HepG2 (cell line): ENCODE results near the gene SV2B. TPM values are rescaled to one million over a fixed set of nuclear protein-coding genes. Genes with fewer than 3 reads are reported as not detected.

Experiments
- ATAC-seq: fragments of 200-7000 bp; cut with Tn5 transposase; 3 replicates; pipeline ENCODE4 v1.9.1; 2020; ENCODE audit warnings: mild to moderate bottlenecking, moderate library complexity
- BruUV-seq: library from RNA; stranded (reverse); fragments of 400-500 nt; replicated peaks from 2 replicates; lab custom pipeline; 2021; lab: Mats Ljungman, UMichigan
- CTCF ChIA-PET: fragments of 300-600 bp; formaldehyde crosslinking; extraction: SDS; loops from one replicate; lab custom pipeline; 2021; ENCODE audit warnings: low total read pairs, inconsistent platforms, low intra/inter-chr PET ratio; lab: Yijun Ruan, JAX
- POLR2A ChIA-PET: fragments of 350-600 bp; sonication (Branson Sonifier 250); formaldehyde crosslinking; loops from one replicate; lab custom pipeline; 2020; ENCODE audit warnings: antibody characterized with exemption, inconsistent platforms; lab: Yijun Ruan, JAX
- DNase-seq: peaks from one replicate; pipeline ENCODE4 v3.0.0-alpha.2; 2015; ENCODE audit warnings: low spot score
- FAIRE-seq: peaks from 3 replicates; lab custom pipeline; 2011; peaks lifted over from hg19 to GRCh38; lab: Jason Lieb, UNC
- H2AFZ ChIP-seq: one replicate; pipeline ENCODE4 v1.6.1; 2011; ENCODE audit warnings: low read length, inconsistent platforms
- H3K27ac ChIP-seq: fragments of 300-600 bp; 3 replicates; pipeline ENCODE4 v1.8.0; 2011; ENCODE audit warnings: mixed run types, mild to moderate bottlenecking, mixed read lengths, low read length, inconsistent platforms; ENCODE audit not compliant: insufficient read depth; ENCODE audit errors: extremely low read length
- H3K27me3 ChIP-seq, 2 experiments: fragments of 200-600 bp in 1 of 2; 2 replicates in 1 of 2; 3 replicates in 1 of 2; pipeline versions ENCODE4 v1.6.0 to v1.8.0; 2011; ENCODE audit warnings: low read length in 2 of 2, mild to moderate bottlenecking in 2 of 2, moderate library complexity in 2 of 2, inconsistent platforms in 1 of 2; ENCODE audit not compliant: insufficient read depth in 2 of 2, control insufficient read depth in 1 of 2
- H3K36me3 ChIP-seq, 2 experiments: fragments of 200-600 bp in 1 of 2; replicated peaks in 1 of 2; 2 replicates in 1 of 2; 3 replicates in 1 of 2; pipeline versions ENCODE4 v1.5.1 to v1.8.0; 2011; ENCODE audit warnings: low read length in 2 of 2, inconsistent platforms in 1 of 2; ENCODE audit not compliant: insufficient read depth in 2 of 2, control insufficient read depth in 1 of 2
- H3K4me1 ChIP-seq: 2 replicates; pipeline ENCODE4 v1.5.1; 2012; ENCODE audit warnings: low read length, inconsistent platforms; ENCODE audit not compliant: insufficient read depth
- H3K4me2 ChIP-seq: 2 replicates; pipeline ENCODE4 v1.6.0; 2011; ENCODE audit warnings: low read depth, low read length, inconsistent platforms
- H3K4me3 ChIP-seq, 3 experiments: fragments of 200-600 bp in 1 of 3; sonication (generic), shearing (Covaris generic) in 1 of 3; replicated peaks in 1 of 3; 2 replicates each; pipeline ENCODE4 v1.5.1; 2011 to 2016; ENCODE audit warnings: low read length in 3 of 3, inconsistent platforms in 2 of 3, low read depth in 2 of 3, mild to moderate bottlenecking in 2 of 3, control low read depth in 1 of 3, mixed read lengths in 1 of 3; ENCODE audit not compliant: insufficient read depth in 1 of 3
- H3K79me2 ChIP-seq: one replicate; pipeline ENCODE4 v1.6.1; 2011; ENCODE audit warnings: low read length, inconsistent platforms; ENCODE audit not compliant: insufficient read depth
- H3K9ac ChIP-seq: 2 replicates; pipeline ENCODE4 v1.6.0; 2011; ENCODE audit warnings: mild to moderate bottlenecking, low read depth, low read length, inconsistent platforms; ENCODE audit not compliant: insufficient read depth
- H3K9me3 ChIP-seq: 2 replicates; pipeline ENCODE4 v1.5.1; 2012; ENCODE audit warnings: mild to moderate bottlenecking, low read length
- H4K20me1 ChIP-seq: 2 replicates; pipeline ENCODE4 v1.6.0; 2011; ENCODE audit warnings: inconsistent platforms, mild to moderate bottlenecking, low read length, moderate library complexity; ENCODE audit not compliant: insufficient read depth
- HHEX ChIP-seq: IDR thresholded peaks from 2 replicates; pipeline ENCODE4 v1.6.1; 2016; ENCODE audit warnings: control low read depth
- HOXA7 ChIP-seq: sonication (generic); formaldehyde crosslinking; IDR thresholded peaks from 2 replicates; pipeline ENCODE4 v1.8.1; 2022; ENCODE audit warnings: mild to moderate bottlenecking, missing genetic modification reagents, moderate library complexity
- NCOR1 ChIP-seq: fragments of 200-600 bp; sonication (generic); IDR thresholded peaks from 2 replicates; pipeline ENCODE4 v1.7.0; 2017; ENCODE audit warnings: antibody characterized with exemption, low read length, borderline replicate concordance
- ZFP90 ChIP-seq: sonication (generic); formaldehyde crosslinking; IDR thresholded peaks from 2 replicates; pipeline ENCODE4 v1.8.0; 2022; ENCODE audit warnings: missing genetic modification reagents, mild to moderate bottlenecking, inconsistent platforms, borderline replicate concordance
- ZNF354B ChIP-seq: sonication (generic); formaldehyde crosslinking; IDR thresholded peaks from 2 replicates; pipeline ENCODE4 v1.8.0; 2022; ENCODE audit warnings: mild to moderate bottlenecking, missing genetic modification reagents
- ZNF547 ChIP-seq: sonication (generic); formaldehyde crosslinking; IDR thresholded peaks from 2 replicates; pipeline ENCODE4 v1.5.1; 2020; ENCODE audit warnings: mild to moderate bottlenecking, missing genetic modification reagents
- ZNF776 ChIP-seq: sonication (generic); formaldehyde crosslinking; IDR thresholded peaks from 2 replicates; pipeline ENCODE4 v1.4.0; 2020; ENCODE audit warnings: mild to moderate bottlenecking, missing genetic modification reagents
- ZNF816 ChIP-seq: sonication (generic); formaldehyde crosslinking; IDR thresholded peaks from 2 replicates; pipeline ENCODE4 v1.8.0; 2022; ENCODE audit warnings: missing genetic modification reagents, mild to moderate bottlenecking, borderline replicate concordance
- ZNF839 ChIP-seq: sonication (generic); formaldehyde crosslinking; IDR thresholded peaks from 2 replicates; pipeline ENCODE4 v1.4.0; 2020; ENCODE audit warnings: missing genetic modification reagents, mild to moderate bottlenecking, borderline replicate concordance
- in situ Hi-C: cut with HindIII; loops from 2 replicates; pipeline ENCODE4 v1.10.0; 2017; ENCODE audit warnings: low pct_unique_long_range_greater_than_20kb; ENCODE audit not compliant: extremely low pct_ligation_motif_present
- intact Hi-C: fragments of 100-400 bp; cut with micrococcal nuclease; formaldehyde crosslinking; loops from one replicate; pipeline ENCODE4 v1.10.0; 2022; ENCODE audit not compliant: unreplicated experiment
- polyA plus RNA-seq, 8 experiments: library from polyadenylated mRNA; depleted of rRNA in 3 of 8; stranded (reverse) in 7 of 8; unstranded in 1 of 8; fragments of >200 nt; fragmentation: Illumina TruSeq in 4 of 8; extraction: Trizol in 4 of 8; gene quantifications; 2 replicates each; pipeline versions ENCODE4 v1.2.1 to v1.2.3, GENCODE V29; 2011 to 2016; ENCODE audit warnings: low read depth in 4 of 8, missing spikeins in 1 of 8, mixed read lengths in 1 of 8; ENCODE audit not compliant: insufficient read depth in 1 of 8
- total RNA-seq, 5 experiments: library from RNA; depleted of rRNA; stranded (reverse); fragments of >200 nt; fragmentation: Illumina TruSeq; extraction: Trizol; gene quantifications; 2 replicates each; pipeline ENCODE4 v1.2.3, GENCODE V29; 2016; ENCODE audit warnings: low read depth in 1 of 5
- TF ChIP-seq, protein P1 (sequence below): sonication (generic); formaldehyde crosslinking; IDR thresholded peaks from 2 replicates; pipeline ENCODE4 v1.4.0; 2020; ENCODE audit warnings: missing genetic modification reagents
- TF ChIP-seq, protein P2 (sequence below): sonication (generic); formaldehyde crosslinking; IDR thresholded peaks from 2 replicates; pipeline ENCODE4 v1.4.0; 2020; ENCODE audit warnings: low read depth, mild to moderate bottlenecking, missing genetic modification reagents
- TF ChIP-seq, protein P3 (sequence below): fragments of 450-650 bp; IDR thresholded peaks from 2 replicates; pipeline ENCODE4 v1.6.1; 2017; ENCODE audit warnings: mild to moderate bottlenecking
- TF ChIP-seq, protein P4 (sequence below): sonication (generic); formaldehyde crosslinking; IDR thresholded peaks from 2 replicates; pipeline ENCODE4 v1.8.1; 2022; ENCODE audit warnings: low read depth, mild to moderate bottlenecking, missing genetic modification reagents

Gene SV2B
- total and polyA plus RNA-seq, 2 of the 13 experiments (the other 11 are each of a cell fraction or from before 2014, with no cell fraction given) = not detected

DNA sequence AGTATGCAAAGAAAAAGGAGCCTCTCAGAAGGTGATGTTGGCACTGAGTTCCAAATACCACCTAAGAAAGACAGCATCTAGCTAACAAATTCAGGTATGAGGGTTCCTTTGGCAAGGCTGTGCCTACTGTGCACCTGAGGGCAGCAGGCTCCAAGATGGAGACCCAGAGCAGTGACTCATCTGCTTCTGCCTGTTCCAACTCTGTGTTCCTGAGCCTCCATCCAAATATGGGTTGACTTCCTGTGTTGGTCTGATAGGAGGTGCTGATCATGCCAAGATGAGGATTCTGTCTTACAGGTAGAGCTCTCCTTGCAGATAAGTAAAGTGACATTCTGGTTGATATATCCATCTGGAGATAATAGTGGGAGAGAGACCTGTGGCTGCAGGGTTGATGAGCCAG, 26.0 kb downstream of the SV2B start:
- H3K36me3 ChIP-seq = no peaks in the 10 kb centered on the region
- DNase-seq (no peak), ATAC-seq (no peak), FAIRE-seq (no peak)
- H3K4me1 ChIP-seq = no peaks in the 10 kb centered on the region
- no peak overlapping the region for H3K27ac ChIP-seq
- in situ Hi-C loops = no loop called here
- no peak overlapping the region for H3K4me2 ChIP-seq
- H3K27me3 ChIP-seq = peaks cover 0 to 15% of the 10 kb centered on the region in 2 experiments; a peak in 3 of 5 replicates
- intact Hi-C loops = no loop called here
- H3K9ac ChIP-seq = no peak overlapping the region
- H3K4me3 ChIP-seq = no peak overlapping the region
- H3K9me3 ChIP-seq = no peaks in the 10 kb centered on the region
- CTCF ChIA-PET = no interaction called here
- no peaks in the 10 kb centered on the region for H3K79me2 ChIP-seq
- TF ChIP-seq NCOR1 = no peak
- no peak for TF ChIP-seq ZNF816 (CRISPR knock-in tag)
- TF ChIP-seq ZNF839 (CRISPR knock-in tag) = no peak
- no peak for TF ChIP-seq HOXA7 (CRISPR knock-in tag)
- TF ChIP-seq, protein P1, sequence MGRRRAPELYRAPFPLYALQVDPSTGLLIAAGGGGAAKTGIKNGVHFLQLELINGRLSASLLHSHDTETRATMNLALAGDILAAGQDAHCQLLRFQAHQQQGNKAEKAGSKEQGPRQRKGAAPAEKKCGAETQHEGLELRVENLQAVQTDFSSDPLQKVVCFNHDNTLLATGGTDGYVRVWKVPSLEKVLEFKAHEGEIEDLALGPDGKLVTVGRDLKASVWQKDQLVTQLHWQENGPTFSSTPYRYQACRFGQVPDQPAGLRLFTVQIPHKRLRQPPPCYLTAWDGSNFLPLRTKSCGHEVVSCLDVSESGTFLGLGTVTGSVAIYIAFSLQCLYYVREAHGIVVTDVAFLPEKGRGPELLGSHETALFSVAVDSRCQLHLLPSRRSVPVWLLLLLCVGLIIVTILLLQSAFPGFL = no peak
- TF ChIP-seq, protein P2, sequence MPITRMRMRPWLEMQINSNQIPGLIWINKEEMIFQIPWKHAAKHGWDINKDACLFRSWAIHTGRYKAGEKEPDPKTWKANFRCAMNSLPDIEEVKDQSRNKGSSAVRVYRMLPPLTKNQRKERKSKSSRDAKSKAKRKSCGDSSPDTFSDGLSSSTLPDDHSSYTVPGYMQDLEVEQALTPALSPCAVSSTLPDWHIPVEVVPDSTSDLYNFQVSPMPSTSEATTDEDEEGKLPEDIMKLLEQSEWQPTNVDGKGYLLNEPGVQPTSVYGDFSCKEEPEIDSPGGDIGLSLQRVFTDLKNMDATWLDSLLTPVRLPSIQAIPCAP = no peak
- TF ChIP-seq, protein P3, sequence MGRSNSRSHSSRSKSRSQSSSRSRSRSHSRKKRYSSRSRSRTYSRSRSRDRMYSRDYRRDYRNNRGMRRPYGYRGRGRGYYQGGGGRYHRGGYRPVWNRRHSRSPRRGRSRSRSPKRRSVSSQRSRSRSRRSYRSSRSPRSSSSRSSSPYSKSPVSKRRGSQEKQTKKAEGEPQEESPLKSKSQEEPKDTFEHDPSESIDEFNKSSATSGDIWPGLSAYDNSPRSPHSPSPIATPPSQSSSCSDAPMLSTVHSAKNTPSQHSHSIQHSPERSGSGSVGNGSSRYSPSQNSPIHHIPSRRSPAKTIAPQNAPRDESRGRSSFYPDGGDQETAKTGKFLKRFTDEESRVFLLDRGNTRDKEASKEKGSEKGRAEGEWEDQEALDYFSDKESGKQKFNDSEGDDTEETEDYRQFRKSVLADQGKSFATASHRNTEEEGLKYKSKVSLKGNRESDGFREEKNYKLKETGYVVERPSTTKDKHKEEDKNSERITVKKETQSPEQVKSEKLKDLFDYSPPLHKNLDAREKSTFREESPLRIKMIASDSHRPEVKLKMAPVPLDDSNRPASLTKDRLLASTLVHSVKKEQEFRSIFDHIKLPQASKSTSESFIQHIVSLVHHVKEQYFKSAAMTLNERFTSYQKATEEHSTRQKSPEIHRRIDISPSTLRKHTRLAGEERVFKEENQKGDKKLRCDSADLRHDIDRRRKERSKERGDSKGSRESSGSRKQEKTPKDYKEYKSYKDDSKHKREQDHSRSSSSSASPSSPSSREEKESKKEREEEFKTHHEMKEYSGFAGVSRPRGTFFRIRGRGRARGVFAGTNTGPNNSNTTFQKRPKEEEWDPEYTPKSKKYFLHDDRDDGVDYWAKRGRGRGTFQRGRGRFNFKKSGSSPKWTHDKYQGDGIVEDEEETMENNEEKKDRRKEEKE = no peak
- TF ChIP-seq ZNF776 (CRISPR knock-in tag) = no peak
- no peak for TF ChIP-seq ZNF354B (CRISPR knock-in tag)
- TF ChIP-seq HHEX (CRISPR knock-in tag) = no peak
- TF ChIP-seq, protein P4, sequence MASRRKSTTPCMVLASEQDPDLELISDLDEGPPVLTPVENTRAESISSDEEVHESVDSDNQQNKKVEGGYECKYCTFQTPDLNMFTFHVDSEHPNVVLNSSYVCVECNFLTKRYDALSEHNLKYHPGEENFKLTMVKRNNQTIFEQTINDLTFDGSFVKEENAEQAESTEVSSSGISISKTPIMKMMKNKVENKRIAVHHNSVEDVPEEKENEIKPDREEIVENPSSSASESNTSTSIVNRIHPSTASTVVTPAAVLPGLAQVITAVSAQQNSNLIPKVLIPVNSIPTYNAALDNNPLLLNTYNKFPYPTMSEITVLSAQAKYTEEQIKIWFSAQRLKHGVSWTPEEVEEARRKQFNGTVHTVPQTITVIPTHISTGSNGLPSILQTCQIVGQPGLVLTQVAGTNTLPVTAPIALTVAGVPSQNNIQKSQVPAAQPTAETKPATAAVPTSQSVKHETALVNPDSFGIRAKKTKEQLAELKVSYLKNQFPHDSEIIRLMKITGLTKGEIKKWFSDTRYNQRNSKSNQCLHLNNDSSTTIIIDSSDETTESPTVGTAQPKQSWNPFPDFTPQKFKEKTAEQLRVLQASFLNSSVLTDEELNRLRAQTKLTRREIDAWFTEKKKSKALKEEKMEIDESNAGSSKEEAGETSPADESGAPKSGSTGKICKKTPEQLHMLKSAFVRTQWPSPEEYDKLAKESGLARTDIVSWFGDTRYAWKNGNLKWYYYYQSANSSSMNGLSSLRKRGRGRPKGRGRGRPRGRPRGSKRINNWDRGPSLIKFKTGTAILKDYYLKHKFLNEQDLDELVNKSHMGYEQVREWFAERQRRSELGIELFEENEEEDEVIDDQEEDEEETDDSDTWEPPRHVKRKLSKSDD (CRISPR knock-in tag) = no peak
- TF ChIP-seq ZFP90 = no peak
- no peak for TF ChIP-seq ZNF547 (CRISPR knock-in tag)
- no peak overlapping the region for H2AFZ ChIP-seq
- POLR2A ChIA-PET = no interaction called here
- no TSS peak for BruUV-seq
- no peaks in the 10 kb centered on the region for H4K20me1 ChIP-seq
